GM12878 (cell line): ENCODE measurements around the gene SNRK. TPM values are rescaled to one million over a fixed set of nuclear protein-coding genes. Genes with fewer than 3 reads are reported as not detected.

Experiments used
- BCL11A ChIP-seq: IDR thresholded peaks from 2 replicates; pipeline ENCODE4 v1.6.1; 2011; ENCODE audit warnings: low read depth, low read length
- BHLHE40 ChIP-seq, 2 experiments: fragments of 450-650 bp in 1 of 2; IDR thresholded peaks; 2 replicates each; pipeline ENCODE4 v1.6.1; 2011 to 2017; ENCODE audit warnings: low read depth in 2 of 2, borderline replicate concordance in 1 of 2, improper control_type of control experiment in 1 of 2, low read length in 1 of 2, mild to moderate bottlenecking in 1 of 2
- CHD4 ChIP-seq: fragments of 200-600 bp; sonication (generic); IDR thresholded peaks from 2 replicates; pipeline ENCODE4 v1.6.1; 2016; ENCODE audit warnings: mild to moderate bottlenecking
- CREM ChIP-seq: IDR thresholded peaks from 2 replicates; pipeline ENCODE4 v1.6.1; 2014; ENCODE audit warnings: antibody characterized with exemption, low read depth
- DPF2 ChIP-seq: fragments of 450-650 bp; IDR thresholded peaks from 2 replicates; pipeline ENCODE4 v1.6.1; 2017; ENCODE audit warnings: mild to moderate bottlenecking
- EED ChIP-seq: sonication (generic); IDR thresholded peaks from 2 replicates; pipeline ENCODE4 v1.6.1; 2016; ENCODE audit warnings: antibody characterized with exemption, low read depth
- EGR1 ChIP-seq, 2 experiments: IDR thresholded peaks; 1 replicate in 1 of 2; 2 replicates in 1 of 2; pipeline ENCODE4 v1.6.1; 2011 to 2012; ENCODE audit warnings: low read depth in 2 of 2, low read length in 2 of 2, borderline replicate concordance in 1 of 2, mild to moderate bottlenecking in 1 of 2, moderate library complexity in 1 of 2
- ETV6 ChIP-seq, 2 experiments: fragments of 450-650 bp in 1 of 2; IDR thresholded peaks in 1 of 2; conservative IDR thresholded peaks in 1 of 2; 2 replicates each; pipeline ENCODE4 v1.6.1; 2014; ENCODE audit warnings: antibody characterized with exemption in 1 of 2, borderline replicate concordance in 1 of 2, low read depth in 1 of 2, mild to moderate bottlenecking in 1 of 2, moderate library complexity in 1 of 2
- GABPA ChIP-seq: IDR thresholded peaks from 2 replicates; pipeline ENCODE4 v1.6.1; 2014; ENCODE audit warnings: antibody characterized with exemption, low read depth, mild to moderate bottlenecking, inconsistent platforms
- GATAD2B ChIP-seq: fragments of 450-650 bp; conservative IDR thresholded peaks from 2 replicates; pipeline ENCODE4 v1.6.1; 2017; ENCODE audit warnings: low read depth, mild to moderate bottlenecking, moderate library complexity
- HDGF ChIP-seq: fragments of 450-650 bp; IDR thresholded peaks from 2 replicates; pipeline ENCODE4 v1.6.1; 2016; ENCODE audit warnings: antibody characterized with exemption
- IRF3 ChIP-seq: fragments of 450-650 bp; IDR thresholded peaks from 2 replicates; pipeline ENCODE4 v1.6.1; 2014; ENCODE audit warnings: mild to moderate bottlenecking
- KAT2A ChIP-seq: conservative IDR thresholded peaks from 2 replicates; pipeline ENCODE4 v1.6.1; 2011; ENCODE audit warnings: low read depth, low read length; ENCODE audit not compliant: control insufficient read depth
- KLF5 ChIP-seq: fragments of 450-650 bp; IDR thresholded peaks from 2 replicates; pipeline ENCODE4 v1.6.1; 2014; ENCODE audit warnings: mild to moderate bottlenecking; ENCODE audit not compliant: partially characterized antibody
- NBN ChIP-seq: fragments of 450-650 bp; IDR thresholded peaks from 2 replicates; pipeline ENCODE4 v1.6.1; 2016
- NR2C2 ChIP-seq: IDR thresholded peaks from 2 replicates; pipeline ENCODE4 v1.6.1; 2011; ENCODE audit warnings: borderline replicate concordance, low read depth; ENCODE audit not compliant: control insufficient read depth, insufficient read length
- PML ChIP-seq: IDR thresholded peaks from 2 replicates; pipeline ENCODE4 v1.6.1; 2012; ENCODE audit warnings: low read length, inconsistent platforms
- POLR2AphosphoS2 ChIP-seq: IDR thresholded peaks from 2 replicates; pipeline ENCODE4 v1.6.1; 2011; ENCODE audit warnings: low read depth, mild to moderate bottlenecking, low read length, improper control_type of control experiment, moderate library complexity
- POLR2AphosphoS5 ChIP-seq: IDR thresholded peaks from 2 replicates; pipeline ENCODE4 v1.6.1; 2011; ENCODE audit warnings: mild to moderate bottlenecking, low read length, inconsistent platforms
- RELB ChIP-seq: fragments of 450-650 bp; IDR thresholded peaks from 2 replicates; pipeline ENCODE4 v1.6.1; 2017; ENCODE audit warnings: low read depth, mild to moderate bottlenecking, moderate library complexity
- RUNX3 ChIP-seq: IDR thresholded peaks from 2 replicates; pipeline ENCODE4 v1.6.1; 2012; ENCODE audit warnings: low read length, inconsistent platforms
- SIN3A ChIP-seq: IDR thresholded peaks from 2 replicates; pipeline ENCODE4 v1.6.1; 2012; ENCODE audit warnings: low read depth, low read length, improper control_type of control experiment
- SIX5 ChIP-seq: IDR thresholded peaks from 2 replicates; pipeline ENCODE4 v1.6.1; 2011; ENCODE audit warnings: mild to moderate bottlenecking, low read depth, low read length, moderate library complexity; ENCODE audit not compliant: severe bottlenecking
- SMAD1 ChIP-seq: fragments of 450-650 bp; IDR thresholded peaks from 2 replicates; pipeline ENCODE4 v1.6.1; 2018; ENCODE audit warnings: mild to moderate bottlenecking, low read depth; ENCODE audit not compliant: partially characterized antibody
- SRF ChIP-seq, 2 experiments: IDR thresholded peaks; 2 replicates each; pipeline ENCODE4 v1.6.1; 2011; ENCODE audit warnings: low read depth in 2 of 2, low read length in 2 of 2, mild to moderate bottlenecking in 1 of 2, moderate library complexity in 1 of 2
- polyA plus RNA-seq, 11 experiments: library from polyadenylated mRNA; depleted of rRNA in 4 of 11; unstranded in 6 of 11; stranded (reverse) in 5 of 11; fragments of >200 nt; fragmentation: Nextera tagmentation in 4 of 11; fragmentation: Illumina TruSeq in 1 of 11; extraction: Ambion mirVana in 4 of 11; extraction: Trizol in 1 of 11; gene quantifications; 1 replicate in 1 of 11; 2 replicates in 10 of 11; pipeline versions ENCODE4 v1.2.1 to v1.2.3, GENCODE V29; 2011 to 2016; ENCODE audit warnings: inconsistent platforms in 2 of 11, missing spikeins in 2 of 11, low read depth in 1 of 11
- total RNA-seq, 4 experiments: library from RNA; depleted of rRNA in 3 of 4; stranded (reverse); fragments of >200 nt in 3 of 4; fragmentation: Illumina TruSeq in 1 of 4; extraction: Trizol in 1 of 4; gene quantifications; 2 replicates each; pipeline versions ENCODE4 v1.2.1 to v1.2.3, GENCODE V29; 2013 to 2021
- TF ChIP-seq, protein P1 (sequence below): IDR thresholded peaks from 2 replicates; pipeline ENCODE4 v1.6.1; 2011; ENCODE audit warnings: borderline replicate concordance, low read depth, mild to moderate bottlenecking, moderate library complexity, mixed read lengths, low read length; ENCODE audit not compliant: insufficient read depth; ENCODE audit errors: extremely low read length
- TF ChIP-seq, protein P2 (sequence below): IDR thresholded peaks from 2 replicates; pipeline ENCODE4 v1.6.1; 2011; ENCODE audit warnings: low read depth, low read length, improper control_type of control experiment, borderline replicate concordance

The SNRK gene
- total and polyA plus RNA-seq, 10 of the 15 experiments (the other 5 are each of a cell fraction or from before 2014, with no cell fraction given) = 1.6 to 12.1 (median 7.6) TPM

DNA sequence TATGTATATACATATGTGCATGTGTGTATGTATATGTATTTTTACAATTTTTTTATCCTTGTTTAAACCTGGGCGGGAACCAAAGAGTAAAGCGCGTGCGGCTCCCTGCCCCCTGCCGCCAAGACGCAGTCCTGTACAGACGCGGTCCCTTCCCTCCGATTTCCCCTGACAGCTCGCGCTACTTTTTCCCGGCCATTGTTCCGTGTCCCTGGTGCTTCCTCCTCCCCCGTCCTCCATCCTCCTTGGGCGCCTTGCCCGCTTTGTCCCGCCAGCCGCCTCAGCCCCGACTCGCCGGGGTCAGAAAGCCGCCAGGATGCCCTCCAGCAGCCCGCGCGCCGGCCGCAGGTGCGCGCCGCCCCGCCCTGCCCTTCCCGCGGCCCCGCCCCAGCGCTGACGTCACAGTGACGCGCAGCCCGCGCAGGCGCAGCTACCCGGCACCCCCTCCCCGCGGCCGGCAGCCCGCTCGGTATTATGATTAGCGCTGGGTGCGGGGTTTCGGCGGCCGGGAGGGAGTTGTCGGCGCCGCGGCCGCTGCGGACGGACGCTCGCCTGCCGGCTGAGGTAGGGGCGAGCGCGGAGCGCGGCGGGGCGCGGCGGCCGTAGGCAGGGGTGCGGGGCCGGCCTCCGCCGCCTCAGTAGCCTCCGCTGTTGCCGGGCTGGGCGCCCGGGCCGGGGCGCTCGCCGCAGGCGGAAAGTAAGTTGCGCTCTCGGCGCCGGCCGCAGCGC is at the start of gene SNRK (continued):
- TF ChIP-seq RELB (no peak), POLR2AphosphoS2 (no peak), BHLHE40 (IDR thresholded peaks at IDR 0.05; ENCODE audit: borderline replicate concordance in 1 of 2, low read depth in 2 of 2, low read length in 1 of 2) (peak in 1 of 2 experiments; percentile 65; a peak in 2 of 4 replicates), KLF5 (no peak), EGR1 (IDR thresholded peaks at IDR 0.05; ENCODE audit: borderline replicate concordance in 1 of 2, low read depth in 2 of 2, low read length in 2 of 2) (no peak), BCL11A (no peak), PML (no peak), CREM (peak; percentile 80; the same call in 1 of the 2 replicates), GABPA (no peak), SIX5 (no peak), IRF3 (no peak), KAT2A (no peak), RUNX3 (no peak), DPF2 (peak; percentile 68; the same call in 1 of the 2 replicates), POLR2AphosphoS5 (no peak), ETV6 (conservative IDR thresholded peaks at IDR 0.05 in 1 of 2, IDR thresholded peaks at IDR 0.05 in 1 of 2; ENCODE audit: borderline replicate concordance in 1 of 2, low read depth in 1 of 2) (no peak), GATAD2B (peak; percentile 71), EED (no peak), SMAD1 (no peak), NR2C2 (no peak), NBN (no peak; the same call in 1 of the 2 replicates), CHD4 (no peak), SRF (IDR thresholded peaks at IDR 0.05; ENCODE audit: low read depth in 2 of 2, low read length in 2 of 2) (no peak), SIN3A (0 out of 2 replicates have a peak, but pooled peaks have one; percentile 41), HDGF (no peak)
- TF ChIP-seq, protein P1, sequence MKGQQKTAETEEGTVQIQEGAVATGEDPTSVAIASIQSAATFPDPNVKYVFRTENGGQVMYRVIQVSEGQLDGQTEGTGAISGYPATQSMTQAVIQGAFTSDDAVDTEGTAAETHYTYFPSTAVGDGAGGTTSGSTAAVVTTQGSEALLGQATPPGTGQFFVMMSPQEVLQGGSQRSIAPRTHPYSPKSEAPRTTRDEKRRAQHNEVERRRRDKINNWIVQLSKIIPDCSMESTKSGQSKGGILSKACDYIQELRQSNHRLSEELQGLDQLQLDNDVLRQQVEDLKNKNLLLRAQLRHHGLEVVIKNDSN = no peak
- TF ChIP-seq, protein P2, sequence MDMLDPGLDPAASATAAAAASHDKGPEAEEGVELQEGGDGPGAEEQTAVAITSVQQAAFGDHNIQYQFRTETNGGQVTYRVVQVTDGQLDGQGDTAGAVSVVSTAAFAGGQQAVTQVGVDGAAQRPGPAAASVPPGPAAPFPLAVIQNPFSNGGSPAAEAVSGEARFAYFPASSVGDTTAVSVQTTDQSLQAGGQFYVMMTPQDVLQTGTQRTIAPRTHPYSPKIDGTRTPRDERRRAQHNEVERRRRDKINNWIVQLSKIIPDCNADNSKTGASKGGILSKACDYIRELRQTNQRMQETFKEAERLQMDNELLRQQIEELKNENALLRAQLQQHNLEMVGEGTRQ = no peak
